Lung (tissue), 12 donors: ENCODE data around the gene ACER1. TPM values are rescaled to one million over a fixed set of nuclear protein-coding genes. Genes with fewer than 3 reads are reported as not detected.

ENCODE experiments used
- ATAC-seq: fragments of 200-7000 bp; cut with Tn5 transposase; one replicate; pipeline ENCODE4 v1.9.1; 2020; ENCODE audit warnings: moderate number of reproducible peaks; ENCODE audit not compliant: insufficient read depth, low FRiP score
- DNase-seq, 3 donors: peaks; one replicate each; pipeline ENCODE4 v3.0.0-alpha.2; 2013 to 2017
- H3K27ac ChIP-seq, 2 donors: one replicate each; pipeline ENCODE4 v1.5.1; 2013; ENCODE audit warnings: mild to moderate bottlenecking in 2 of 2, moderate library complexity in 2 of 2, control low read depth in 1 of 2, inconsistent platforms in 1 of 2, low read depth in 1 of 2, low read length in 1 of 2
- H3K27me3 ChIP-seq, 3 donors: one replicate each; pipeline ENCODE4 v1.5.1; 2013; ENCODE audit warnings: low read length in 2 of 3; ENCODE audit not compliant: control insufficient read depth in 3 of 3, insufficient read depth in 3 of 3
- H3K36me3 ChIP-seq, 4 donors: one replicate each; pipeline ENCODE4 v1.5.1; 2013; ENCODE audit warnings: low read length in 4 of 4, mild to moderate bottlenecking in 1 of 4, moderate library complexity in 1 of 4; ENCODE audit not compliant: control insufficient read depth in 4 of 4, insufficient read depth in 4 of 4
- H3K4me1 ChIP-seq, 5 donors: one replicate each; pipeline ENCODE4 v1.5.1; 2013; ENCODE audit warnings: low read length in 5 of 5, mild to moderate bottlenecking in 2 of 5, moderate library complexity in 1 of 5; ENCODE audit not compliant: control insufficient read depth in 5 of 5, insufficient read depth in 5 of 5
- H3K4me3 ChIP-seq: one replicate; pipeline ENCODE4 v1.5.1; 2013; ENCODE audit warnings: mild to moderate bottlenecking, control low read depth, moderate library complexity
- H3K9ac ChIP-seq, 2 donors: one replicate each; pipeline ENCODE4 v1.5.1; 2013; ENCODE audit warnings: low read length in 2 of 2, control low read depth in 1 of 2; ENCODE audit not compliant: insufficient read depth in 1 of 2
- H3K9me3 ChIP-seq, 4 donors: one replicate each; pipeline ENCODE4 v1.5.1; 2013; ENCODE audit warnings: low read length in 3 of 4, mild to moderate bottlenecking in 1 of 4, moderate library complexity in 1 of 4; ENCODE audit not compliant: control insufficient read depth in 4 of 4, insufficient read depth in 3 of 4
- WGBS, 2 donors: extraction: QIAGEN DNeasy Blood & Tissue Kit; methylation state at CpG; one replicate each; pipeline ENCODE4 v1.1.7; 2013; 5-methylcytosine and 5-hydroxymethylcytosine counted together
- polyA plus RNA-seq, 2 donors: library from polyadenylated mRNA; stranded (reverse); fragments of 200-250 nt; gene quantifications; one replicate each; pipeline ENCODE4 v1.2.1, GENCODE V29; 2013
- total RNA-seq, 2 donors: library from RNA; depleted of rRNA in 1 of 2; stranded (reverse); fragments of >200 nt in 1 of 2; gene quantifications; one replicate each; pipeline ENCODE4 v1.2.1, GENCODE V29; 2014 to 2021
- TF ChIP-seq, protein P1 (sequence below): IDR thresholded peaks from 2 replicates; pipeline ENCODE4 v1.5.1; 2012; ENCODE audit warnings: mild to moderate bottlenecking; ENCODE audit errors: control extremely low read depth, extremely low read depth
- donor health status: control.
- donor health status: control.
- donor health status: Bipolar disorder and iron deficiency.
- donor health status: healthy.
- donor health status: DM: yes; HTN: yes; CAD: no.

ACER1 gene
- total and polyA plus RNA-seq, 4 donors, result 0.06 TPM; not detected in 3

DNA sequence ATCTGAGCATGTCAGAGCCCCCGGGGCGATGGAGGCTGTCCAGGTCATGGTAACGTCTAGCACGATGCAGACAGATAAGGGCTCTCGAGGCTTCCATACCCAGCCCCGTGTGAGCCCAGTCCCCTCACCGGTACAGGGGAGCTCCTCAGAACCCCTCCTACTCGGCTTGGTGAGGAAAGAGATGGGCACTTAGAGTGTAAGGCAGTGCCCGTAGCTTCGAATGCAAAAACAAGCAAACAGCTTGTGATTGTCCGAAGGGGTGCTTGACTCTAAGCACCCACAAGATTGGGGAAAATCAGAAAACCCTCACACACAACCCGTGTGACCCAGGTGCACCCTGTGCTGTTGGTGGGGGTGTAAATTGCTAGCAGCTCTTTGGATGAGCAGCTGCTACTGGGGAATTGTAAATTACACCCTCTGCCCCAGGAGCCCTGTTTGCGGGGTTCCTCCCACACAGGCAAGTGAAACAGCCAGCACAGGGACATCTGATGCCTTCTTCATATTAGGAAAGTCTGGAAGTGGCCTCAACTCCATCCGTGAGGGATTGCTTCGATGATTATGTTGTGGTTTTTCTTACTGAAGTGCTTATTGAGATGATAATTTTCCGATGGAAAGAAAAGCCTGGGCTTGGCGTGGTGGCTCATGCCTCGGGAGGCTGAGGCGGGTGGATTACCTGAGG is 43.2 kb upstream of the ACER1 start:
- WGBS, 2 donors, result 79 to 89% methylated on average over 19 of the region's 19 CpGs
- TF ChIP-seq, protein P1, sequence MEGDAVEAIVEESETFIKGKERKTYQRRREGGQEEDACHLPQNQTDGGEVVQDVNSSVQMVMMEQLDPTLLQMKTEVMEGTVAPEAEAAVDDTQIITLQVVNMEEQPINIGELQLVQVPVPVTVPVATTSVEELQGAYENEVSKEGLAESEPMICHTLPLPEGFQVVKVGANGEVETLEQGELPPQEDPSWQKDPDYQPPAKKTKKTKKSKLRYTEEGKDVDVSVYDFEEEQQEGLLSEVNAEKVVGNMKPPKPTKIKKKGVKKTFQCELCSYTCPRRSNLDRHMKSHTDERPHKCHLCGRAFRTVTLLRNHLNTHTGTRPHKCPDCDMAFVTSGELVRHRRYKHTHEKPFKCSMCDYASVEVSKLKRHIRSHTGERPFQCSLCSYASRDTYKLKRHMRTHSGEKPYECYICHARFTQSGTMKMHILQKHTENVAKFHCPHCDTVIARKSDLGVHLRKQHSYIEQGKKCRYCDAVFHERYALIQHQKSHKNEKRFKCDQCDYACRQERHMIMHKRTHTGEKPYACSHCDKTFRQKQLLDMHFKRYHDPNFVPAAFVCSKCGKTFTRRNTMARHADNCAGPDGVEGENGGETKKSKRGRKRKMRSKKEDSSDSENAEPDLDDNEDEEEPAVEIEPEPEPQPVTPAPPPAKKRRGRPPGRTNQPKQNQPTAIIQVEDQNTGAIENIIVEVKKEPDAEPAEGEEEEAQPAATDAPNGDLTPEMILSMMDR, result no peak
- DNase-seq (no peak), ATAC-seq (no peak)
- peaks cover 17 to 42% (median 30%) of the 10 kb centered on the region in 4 donors for H3K36me3 ChIP-seq
- no peak overlapping the region for H3K4me3 ChIP-seq
- H3K4me1 ChIP-seq, result peaks cover 0 to 12% (median 6%) of the 10 kb centered on the region in 5 donors
- no peak overlapping the region for H3K27ac ChIP-seq
- H3K9ac ChIP-seq, result no peak overlapping the region
- peaks cover 0 to 9% (median 3%) of the 10 kb centered on the region in 4 donors for H3K9me3 ChIP-seq
- no peaks in the 10 kb centered on the region for H3K27me3 ChIP-seq

DNA sequence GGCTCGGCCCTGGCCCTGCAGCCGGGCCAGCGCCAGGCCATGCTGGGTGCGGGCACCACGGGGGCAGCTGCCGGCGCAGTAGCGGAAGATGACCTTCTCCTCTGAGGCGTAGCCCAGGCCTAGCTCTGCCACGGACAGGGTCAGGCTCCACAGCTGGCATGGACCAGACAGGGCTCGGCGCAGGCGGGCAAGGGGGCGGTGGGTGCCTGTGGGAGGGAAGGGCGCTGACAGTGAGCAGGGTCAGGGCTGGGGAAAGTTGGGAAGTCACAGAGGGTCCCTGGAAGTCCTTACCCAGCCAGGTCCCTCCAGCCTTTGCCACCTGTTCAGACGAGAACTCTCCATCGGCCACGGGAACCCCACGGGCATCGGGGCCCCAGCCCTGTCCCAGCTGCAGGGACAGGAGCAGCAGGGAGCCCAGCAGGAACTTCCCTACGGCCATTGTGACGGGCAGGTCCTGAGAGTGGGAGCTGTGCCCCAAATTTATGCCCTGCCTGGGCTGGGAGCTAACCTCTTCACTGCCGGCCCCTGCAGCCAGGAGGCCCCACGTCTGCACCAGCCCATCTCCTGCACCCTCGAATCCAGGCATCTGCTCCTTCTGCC is 42.1 kb upstream of the ACER1 start, which contains the start of gene PSPN:
PSPN (minus strand) TSS at position 523 of the 600 bp plus-strand sequence; CDS start at position 439, 84 bp downstream.
- H3K4me1 ChIP-seq, result peaks cover 0 to 12% (median 6%) of the 10 kb centered on the region in 5 donors
- H3K9me3 ChIP-seq, result peaks cover 0 to 8% (median 3%) of the 10 kb centered on the region in 4 donors
- TF ChIP-seq, protein P1, result no peak
- H3K9ac ChIP-seq, result no peak within 1 kb of the TSS
- DNase-seq (no peak), ATAC-seq (no peak)
- peaks cover 12 to 31% (median 18%) of the 10 kb centered on the region in 4 donors for H3K36me3 ChIP-seq
- H3K27ac ChIP-seq, result no peak within 1 kb of the TSS
- no peak within 1 kb of the TSS for H3K4me3 ChIP-seq
- 89 to 91% methylated on average over 25 of the region's 25 CpGs for WGBS, 2 donors
- H3K27me3 ChIP-seq, result no peaks in the 10 kb centered on the region

DNA sequence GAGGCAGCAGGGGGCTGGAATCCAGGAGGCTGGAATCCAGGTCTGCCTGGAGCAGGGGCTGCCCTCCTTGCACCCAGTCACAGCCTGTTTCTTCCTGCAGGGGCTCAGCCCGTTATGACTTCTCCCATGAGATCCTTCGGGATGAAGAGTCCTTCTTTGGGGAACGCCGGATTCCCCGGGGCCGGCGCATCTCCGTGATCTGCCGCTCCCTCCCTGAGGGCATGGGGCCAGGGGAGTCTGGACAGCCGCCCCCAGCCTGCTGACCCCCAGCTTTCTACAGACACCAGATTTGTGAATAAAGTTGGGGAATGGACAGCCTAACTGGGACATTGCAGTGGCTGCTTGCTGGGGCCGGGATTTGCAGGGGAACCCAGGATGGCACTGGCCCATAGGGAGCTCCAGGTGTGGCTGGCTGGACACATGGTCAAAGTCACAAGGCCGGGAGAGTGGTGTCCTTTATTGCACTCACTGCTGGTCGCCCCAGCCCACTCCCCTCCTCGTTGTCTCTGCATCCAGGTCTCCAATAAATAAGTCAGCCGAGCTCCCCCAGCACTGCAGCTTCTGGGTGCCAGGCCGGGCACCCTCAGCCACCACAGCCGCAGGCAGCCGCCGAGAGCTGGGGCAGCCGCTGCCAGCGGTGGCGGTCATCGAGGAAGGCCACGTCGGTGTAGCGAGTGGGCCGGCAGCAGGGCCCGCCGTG is 41.4 kb upstream of the ACER1 start:
- Histone ChIP-seq H3K27me3 (no peaks in the 10 kb centered on the region), H3K4me3 (no peak overlapping the region), H3K9me3 (peaks cover 0 to 3% (median 1%) of the 10 kb centered on the region in 4 donors), H3K4me1 (peaks cover 0 to 12% (median 6%) of the 10 kb centered on the region in 5 donors), H3K9ac (no peak overlapping the region), H3K27ac (no peak overlapping the region), H3K36me3 (peaks cover 6 to 24% (median 12%) of the 10 kb centered on the region in 4 donors)
- TF ChIP-seq, protein P1, result no peak
- 93% methylated on average over 27 to 29 of the region's 29 CpGs for WGBS, 2 donors
- ATAC-seq, result no peak
- DNase-seq, result no peak
